ENCODE data around the gene ADK. TPM values are rescaled to one million over a fixed set of nuclear protein-coding genes. Genes with fewer than 3 reads are reported as not detected.

ADK gene
- total and polyA plus RNA-seq, 2 experiments from 2014 or later: 39.9 to 53.0 TPM

GRCh38 chr10:74643596-74643975, 492.6 kb downstream of the ADK start:
- Mint-ChIP-seq H3K27ac (no peak overlapping the region), H3K27me3 (ENCODE audit: insufficient read depth, low read depth, poor library complexity) (peaks cover 4% of the 10 kb centered on the region), H3K4me3 (no peak overlapping the region), H3K36me3 (ENCODE audit: low read depth) (peaks cover 6% of the 10 kb centered on the region), H3K4me1 (peaks cover 30% of the 10 kb centered on the region), H3K9me3 (peaks cover 8% of the 10 kb centered on the region; the same call in 2 of the 3 replicates)
- Histone ChIP-seq H3K27me3 (ENCODE audit: insufficient read depth) (no peaks in the 10 kb centered on the region), H3K36me3 (ENCODE audit: insufficient read depth) (no peaks in the 10 kb centered on the region), H3K4me3 (no peak overlapping the region), H3K27ac (ENCODE audit: low read depth) (no peak overlapping the region), H2AFZ (no peak overlapping the region), H3K4me1 (ENCODE audit: insufficient read depth) (peaks cover 28% of the 10 kb centered on the region), H4K20me1 (replicated peaks; ENCODE audit: insufficient read depth) (no peaks in the 10 kb centered on the region), H3F3A (replicated peaks; ENCODE audit: low read depth) (no peaks in the 10 kb centered on the region), H3K4me2 (no peak overlapping the region), H3K9me2 (ENCODE audit: insufficient read depth) (no peaks in the 10 kb centered on the region), H3K79me2 (replicated peaks; ENCODE audit: insufficient read depth) (no peaks in the 10 kb centered on the region)
- no peak for DNase-seq (ENCODE audit: low spot score)
- ATAC-seq: no peak
- TF ChIP-seq ETS1 (IDR thresholded peaks at IDR 0.05) (no peak), CTCF (conservative IDR thresholded peaks at IDR 0.05; ENCODE audit: low read depth in 2 of 2) (no peak), NANOG (IDR thresholded peaks at IDR 0.05; ENCODE audit: borderline replicate concordance) (no peak), ZNF462 (CRISPR knock-in tag; IDR thresholded peaks at IDR 0.05) (no peak), JUNB (IDR thresholded peaks at IDR 0.05; ENCODE audit: unreplicated experiment) (no peak)
